HepG2 (cell line): ENCODE measurements around the gene UBE2J1. TPM values are rescaled to one million over a fixed set of nuclear protein-coding genes. Genes with fewer than 3 reads are reported as not detected.

ENCODE experiments used
- ATAC-seq: fragments of 200-7000 bp; cut with Tn5 transposase; 3 replicates; pipeline ENCODE4 v1.9.1; 2020; ENCODE audit warnings: mild to moderate bottlenecking, moderate library complexity
- BruUV-seq: library from RNA; stranded (reverse); fragments of 400-500 nt; replicated peaks from 2 replicates; lab custom pipeline; 2021; lab: Mats Ljungman, UMichigan
- CTCF ChIA-PET: fragments of 300-600 bp; formaldehyde crosslinking; extraction: SDS; loops from one replicate; lab custom pipeline; 2021; ENCODE audit warnings: low total read pairs, inconsistent platforms, low intra/inter-chr PET ratio; lab: Yijun Ruan, JAX
- POLR2A ChIA-PET: fragments of 350-600 bp; sonication (Branson Sonifier 250); formaldehyde crosslinking; loops from one replicate; lab custom pipeline; 2020; ENCODE audit warnings: antibody characterized with exemption, inconsistent platforms; lab: Yijun Ruan, JAX
- DNase-seq: peaks from one replicate; pipeline ENCODE4 v3.0.0-alpha.2; 2015; ENCODE audit warnings: low spot score
- FAIRE-seq: peaks from 3 replicates; lab custom pipeline; 2011; peaks lifted over from hg19 to GRCh38; lab: Jason Lieb, UNC
- H2AFZ ChIP-seq: one replicate; pipeline ENCODE4 v1.6.1; 2011; ENCODE audit warnings: low read length, inconsistent platforms
- H3K27ac ChIP-seq: fragments of 300-600 bp; 3 replicates; pipeline ENCODE4 v1.8.0; 2011; ENCODE audit warnings: mixed run types, mild to moderate bottlenecking, mixed read lengths, low read length, inconsistent platforms; ENCODE audit not compliant: insufficient read depth; ENCODE audit errors: extremely low read length
- H3K27me3 ChIP-seq, 2 experiments: fragments of 200-600 bp in 1 of 2; 2 replicates in 1 of 2; 3 replicates in 1 of 2; pipeline versions ENCODE4 v1.6.0 to v1.8.0; 2011; ENCODE audit warnings: low read length in 2 of 2, mild to moderate bottlenecking in 2 of 2, moderate library complexity in 2 of 2, inconsistent platforms in 1 of 2; ENCODE audit not compliant: insufficient read depth in 2 of 2, control insufficient read depth in 1 of 2
- H3K36me3 ChIP-seq, 2 experiments: fragments of 200-600 bp in 1 of 2; replicated peaks in 1 of 2; 2 replicates in 1 of 2; 3 replicates in 1 of 2; pipeline versions ENCODE4 v1.5.1 to v1.8.0; 2011; ENCODE audit warnings: low read length in 2 of 2, inconsistent platforms in 1 of 2; ENCODE audit not compliant: insufficient read depth in 2 of 2, control insufficient read depth in 1 of 2
- H3K4me1 ChIP-seq: 2 replicates; pipeline ENCODE4 v1.5.1; 2012; ENCODE audit warnings: low read length, inconsistent platforms; ENCODE audit not compliant: insufficient read depth
- H3K4me2 ChIP-seq: 2 replicates; pipeline ENCODE4 v1.6.0; 2011; ENCODE audit warnings: low read depth, low read length, inconsistent platforms
- H3K4me3 ChIP-seq, 3 experiments: fragments of 200-600 bp in 1 of 3; sonication (generic), shearing (Covaris generic) in 1 of 3; replicated peaks in 1 of 3; 2 replicates each; pipeline ENCODE4 v1.5.1; 2011 to 2016; ENCODE audit warnings: low read length in 3 of 3, inconsistent platforms in 2 of 3, low read depth in 2 of 3, mild to moderate bottlenecking in 2 of 3, control low read depth in 1 of 3, mixed read lengths in 1 of 3; ENCODE audit not compliant: insufficient read depth in 1 of 3
- H3K79me2 ChIP-seq: one replicate; pipeline ENCODE4 v1.6.1; 2011; ENCODE audit warnings: low read length, inconsistent platforms; ENCODE audit not compliant: insufficient read depth
- H3K9ac ChIP-seq: 2 replicates; pipeline ENCODE4 v1.6.0; 2011; ENCODE audit warnings: mild to moderate bottlenecking, low read depth, low read length, inconsistent platforms; ENCODE audit not compliant: insufficient read depth
- H3K9me3 ChIP-seq: 2 replicates; pipeline ENCODE4 v1.5.1; 2012; ENCODE audit warnings: mild to moderate bottlenecking, low read length
- H4K20me1 ChIP-seq: 2 replicates; pipeline ENCODE4 v1.6.0; 2011; ENCODE audit warnings: inconsistent platforms, mild to moderate bottlenecking, low read length, moderate library complexity; ENCODE audit not compliant: insufficient read depth
- DNMT1 ChIP-seq: sonication (generic); formaldehyde crosslinking; IDR thresholded peaks from 2 replicates; pipeline ENCODE4 v1.5.1; 2020; ENCODE audit warnings: mild to moderate bottlenecking, missing genetic modification reagents
- ELF3 ChIP-seq: IDR thresholded peaks from 2 replicates; pipeline ENCODE4 v1.6.1; 2016; ENCODE audit warnings: missing genetic modification reagents, missing compliant biosample characterization
- SALL1 ChIP-seq: sonication (generic); formaldehyde crosslinking; IDR thresholded peaks from 2 replicates; pipeline ENCODE4 v1.8.0; 2022; ENCODE audit warnings: mild to moderate bottlenecking, missing genetic modification reagents
- SETDB1 ChIP-seq: sonication (generic); formaldehyde crosslinking; IDR thresholded peaks from 2 replicates; pipeline ENCODE4 v1.5.1; 2020; ENCODE audit warnings: missing genetic modification reagents, mild to moderate bottlenecking, borderline replicate concordance
- SMC3 ChIP-seq: IDR thresholded peaks from 2 replicates; pipeline ENCODE4 v1.6.1; 2011; ENCODE audit warnings: low read length, improper control_type of control experiment
- XRCC5 ChIP-seq: fragments of 200-400 bp; formaldehyde crosslinking; optimal IDR thresholded peaks from 2 replicates; pipeline ENCODE3; 2017; ENCODE audit warnings: mild to moderate bottlenecking, low read length
- ZFX ChIP-seq: sonication (generic); formaldehyde crosslinking; IDR thresholded peaks from 2 replicates; pipeline ENCODE4 v1.4.0; 2020; ENCODE audit warnings: mild to moderate bottlenecking, low read depth, missing genetic modification reagents, moderate library complexity
- ZNF644 ChIP-seq: IDR thresholded peaks from 2 replicates; pipeline ENCODE4 v1.6.1; 2016; ENCODE audit warnings: low read depth
- ZNF687 ChIP-seq: sonication (generic); formaldehyde crosslinking; IDR thresholded peaks from 2 replicates; pipeline ENCODE4 v1.5.1; 2020; ENCODE audit warnings: mild to moderate bottlenecking, missing genetic modification reagents, moderate library complexity
- WGBS: methylation state at CpG from one replicate; pipeline ENCODE4 v1.1.6; 2017; ENCODE audit warnings: low lambda C conversion rate; 5-methylcytosine and 5-hydroxymethylcytosine counted together
- in situ Hi-C: cut with HindIII; loops from 2 replicates; pipeline ENCODE4 v1.10.0; 2017; ENCODE audit warnings: low pct_unique_long_range_greater_than_20kb; ENCODE audit not compliant: extremely low pct_ligation_motif_present
- intact Hi-C: fragments of 100-400 bp; cut with micrococcal nuclease; formaldehyde crosslinking; loops from one replicate; pipeline ENCODE4 v1.10.0; 2022; ENCODE audit not compliant: unreplicated experiment
- polyA plus RNA-seq, 8 experiments: library from polyadenylated mRNA; depleted of rRNA in 3 of 8; stranded (reverse) in 7 of 8; unstranded in 1 of 8; fragments of >200 nt; fragmentation: Illumina TruSeq in 4 of 8; extraction: Trizol in 4 of 8; gene quantifications; 2 replicates each; pipeline versions ENCODE4 v1.2.1 to v1.2.3, GENCODE V29; 2011 to 2016; ENCODE audit warnings: low read depth in 4 of 8, missing spikeins in 1 of 8, mixed read lengths in 1 of 8; ENCODE audit not compliant: insufficient read depth in 1 of 8
- total RNA-seq, 5 experiments: library from RNA; depleted of rRNA; stranded (reverse); fragments of >200 nt; fragmentation: Illumina TruSeq; extraction: Trizol; gene quantifications; 2 replicates each; pipeline ENCODE4 v1.2.3, GENCODE V29; 2016; ENCODE audit warnings: low read depth in 1 of 5
- TF ChIP-seq, protein P1 (sequence below): sonication (generic); formaldehyde crosslinking; IDR thresholded peaks from 2 replicates; pipeline ENCODE4 v1.9.0; 2022; ENCODE audit warnings: low read depth, missing genetic modification reagents
- TF ChIP-seq, protein P2 (sequence below): sonication (generic); formaldehyde crosslinking; IDR thresholded peaks from 2 replicates; pipeline ENCODE4 v1.4.0; 2020; ENCODE audit warnings: missing genetic modification reagents
- TF ChIP-seq, protein P3 (sequence below): sonication (generic); formaldehyde crosslinking; conservative IDR thresholded peaks from 2 replicates; pipeline ENCODE4 v1.8.0; 2022; ENCODE audit warnings: mild to moderate bottlenecking, moderate library complexity, missing genetic modification reagents

Gene UBE2J1
- total and polyA plus RNA-seq, 2 of the 13 experiments (the other 11 are each of a cell fraction or from before 2014, with no cell fraction given) = 19.3 to 24.6 TPM

DNA sequence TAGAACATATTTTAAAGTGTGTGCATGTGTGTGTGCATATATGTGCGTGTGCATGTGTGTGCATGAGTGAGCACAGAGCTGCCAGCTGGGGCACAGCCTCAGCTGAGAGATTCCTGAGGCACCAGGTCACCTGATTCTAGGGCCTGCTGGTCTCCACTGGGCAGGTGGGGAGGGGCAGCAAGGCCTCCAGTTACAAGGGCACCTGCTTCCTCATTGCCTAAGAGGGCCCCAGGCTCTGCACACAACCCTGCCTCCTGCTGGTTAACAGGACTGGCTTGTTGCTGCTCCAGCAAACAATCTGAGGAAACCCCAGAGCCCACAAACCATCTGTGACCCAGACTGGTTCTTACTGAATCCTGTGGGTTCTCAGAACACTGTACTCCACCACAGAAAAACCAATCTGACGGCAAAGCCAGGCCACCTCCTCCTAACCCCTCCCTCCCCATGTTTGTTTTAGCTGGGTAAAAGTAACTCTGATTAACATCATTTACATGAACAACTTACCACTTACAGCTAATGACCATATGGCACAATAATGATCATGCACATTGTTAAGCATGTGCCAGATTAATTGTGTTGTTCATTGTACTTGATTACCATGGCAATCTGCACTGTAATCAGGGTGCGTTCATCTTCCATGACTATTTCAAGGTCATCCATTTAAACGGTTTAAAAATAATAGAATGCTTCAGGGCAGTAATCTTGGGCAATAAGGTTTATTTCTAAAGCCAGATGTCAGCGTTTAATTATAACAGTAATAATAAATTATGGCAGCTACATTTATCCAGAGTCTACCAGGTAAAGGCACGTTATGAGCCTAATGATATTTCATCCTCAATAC lies 23.1 kb upstream of the UBE2J1 start:
- Histone ChIP-seq H4K20me1 (no peaks in the 10 kb centered on the region), H3K9ac (no peak overlapping the region), H3K36me3 (no peaks in the 10 kb centered on the region), H3K27ac (no peak overlapping the region), H3K4me1 (0 out of 2 replicates have a peak, but pooled peaks cover 7% of the 10 kb centered on the region), H3K79me2 (no peaks in the 10 kb centered on the region), H3K4me2 (no peak overlapping the region), H3K4me3 (no peak overlapping the region), H3K27me3 (no peaks in the 10 kb centered on the region; a peak in 1 of 5 replicates), H2AFZ (no peak overlapping the region), H3K9me3 (no peaks in the 10 kb centered on the region)
- peak; percentile 98 for ATAC-seq
- ChIA-PET POLR2A (interaction anchor here (0.6 to 0.8 kb wide), 2 partner anchors 23 to 42 kb away, joined by 3 read pairs; no protein-coding TSS in a partner anchor), CTCF (interaction anchor here (0.6 to 1.3 kb wide), 2 partner anchors 64 kb away, joined by 3 to 4 read pairs; no protein-coding TSS in a partner anchor)
- in situ Hi-C loops (no loop called here), intact Hi-C loops (loop anchor here (5.0 to 10.0 kb wide), 2 partner anchors 237 to 391 kb away; no protein-coding TSS in a partner anchor)
- no peak for FAIRE-seq
- BruUV-seq = no TSS peak
- 57% methylated on average over 6 of the region's 6 CpGs for WGBS
- peak; percentile 80 for DNase-seq
- no peak for TF ChIP-seq SETDB1 (CRISPR knock-in tag)
- TF ChIP-seq, protein P1, sequence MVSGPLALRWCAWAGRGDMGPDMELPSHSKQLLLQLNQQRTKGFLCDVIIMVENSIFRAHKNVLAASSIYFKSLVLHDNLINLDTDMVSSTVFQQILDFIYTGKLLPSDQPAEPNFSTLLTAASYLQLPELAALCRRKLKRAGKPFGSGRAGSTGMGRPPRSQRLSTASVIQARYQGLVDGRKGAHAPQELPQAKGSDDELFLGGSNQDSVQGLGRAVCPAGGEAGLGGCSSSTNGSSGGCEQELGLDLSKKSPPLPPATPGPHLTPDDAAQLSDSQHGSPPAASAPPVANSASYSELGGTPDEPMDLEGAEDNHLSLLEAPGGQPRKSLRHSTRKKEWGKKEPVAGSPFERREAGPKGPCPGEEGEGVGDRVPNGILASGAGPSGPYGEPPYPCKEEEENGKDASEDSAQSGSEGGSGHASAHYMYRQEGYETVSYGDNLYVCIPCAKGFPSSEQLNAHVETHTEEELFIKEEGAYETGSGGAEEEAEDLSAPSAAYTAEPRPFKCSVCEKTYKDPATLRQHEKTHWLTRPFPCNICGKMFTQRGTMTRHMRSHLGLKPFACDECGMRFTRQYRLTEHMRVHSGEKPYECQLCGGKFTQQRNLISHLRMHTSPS (CRISPR knock-in tag) = peak; percentile 29; the same call in 1 of the 2 replicates
- peak; percentile 58; the same call in 1 of the 2 replicates for TF ChIP-seq SMC3
- TF ChIP-seq ZNF644 (CRISPR knock-in tag) = peak; percentile 44; the same call in 1 of the 2 replicates
- TF ChIP-seq, protein P2, sequence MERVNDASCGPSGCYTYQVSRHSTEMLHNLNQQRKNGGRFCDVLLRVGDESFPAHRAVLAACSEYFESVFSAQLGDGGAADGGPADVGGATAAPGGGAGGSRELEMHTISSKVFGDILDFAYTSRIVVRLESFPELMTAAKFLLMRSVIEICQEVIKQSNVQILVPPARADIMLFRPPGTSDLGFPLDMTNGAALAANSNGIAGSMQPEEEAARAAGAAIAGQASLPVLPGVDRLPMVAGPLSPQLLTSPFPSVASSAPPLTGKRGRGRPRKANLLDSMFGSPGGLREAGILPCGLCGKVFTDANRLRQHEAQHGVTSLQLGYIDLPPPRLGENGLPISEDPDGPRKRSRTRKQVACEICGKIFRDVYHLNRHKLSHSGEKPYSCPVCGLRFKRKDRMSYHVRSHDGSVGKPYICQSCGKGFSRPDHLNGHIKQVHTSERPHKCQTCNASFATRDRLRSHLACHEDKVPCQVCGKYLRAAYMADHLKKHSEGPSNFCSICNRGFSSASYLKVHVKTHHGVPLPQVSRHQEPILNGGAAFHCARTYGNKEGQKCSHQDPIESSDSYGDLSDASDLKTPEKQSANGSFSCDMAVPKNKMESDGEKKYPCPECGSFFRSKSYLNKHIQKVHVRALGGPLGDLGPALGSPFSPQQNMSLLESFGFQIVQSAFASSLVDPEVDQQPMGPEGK (CRISPR knock-in tag) = peak; percentile 78
- peak; percentile 40 for TF ChIP-seq XRCC5
- peak; percentile 64; the same call in 1 of the 2 replicates for TF ChIP-seq ZFX (CRISPR knock-in tag)
- no peak for TF ChIP-seq DNMT1 (CRISPR knock-in tag)
- TF ChIP-seq, protein P3, sequence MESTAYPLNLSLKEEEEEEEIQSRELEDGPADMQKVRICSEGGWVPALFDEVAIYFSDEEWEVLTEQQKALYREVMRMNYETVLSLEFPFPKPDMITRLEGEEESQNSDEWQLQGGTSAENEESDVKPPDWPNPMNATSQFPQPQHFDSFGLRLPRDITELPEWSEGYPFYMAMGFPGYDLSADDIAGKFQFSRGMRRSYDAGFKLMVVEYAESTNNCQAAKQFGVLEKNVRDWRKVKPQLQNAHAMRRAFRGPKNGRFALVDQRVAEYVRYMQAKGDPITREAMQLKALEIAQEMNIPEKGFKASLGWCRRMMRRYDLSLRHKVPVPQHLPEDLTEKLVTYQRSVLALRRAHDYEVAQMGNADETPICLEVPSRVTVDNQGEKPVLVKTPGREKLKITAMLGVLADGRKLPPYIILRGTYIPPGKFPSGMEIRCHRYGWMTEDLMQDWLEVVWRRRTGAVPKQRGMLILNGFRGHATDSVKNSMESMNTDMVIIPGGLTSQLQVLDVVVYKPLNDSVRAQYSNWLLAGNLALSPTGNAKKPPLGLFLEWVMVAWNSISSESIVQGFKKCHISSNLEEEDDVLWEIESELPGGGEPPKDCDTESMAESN = no peak
- peak; percentile 81 for TF ChIP-seq ELF3 (CRISPR knock-in tag)
- peak; percentile 59 for TF ChIP-seq SALL1 (CRISPR knock-in tag)
- peak; percentile 35 for TF ChIP-seq ZNF687 (CRISPR knock-in tag)
